CD14-positive monocyte (primary cell): ENCODE measurements around the gene FRMD4A. TPM values are rescaled to one million over a fixed set of nuclear protein-coding genes. Genes with fewer than 3 reads are reported as not detected.

Source experiments
- DNase-seq, 3 donors: peaks; one replicate each; pipeline ENCODE4 v3.0.0-alpha.2; 2011 to 2022
- H2AFZ ChIP-seq: 2 replicates; pipeline ENCODE4 v1.6.0; 2012; ENCODE audit warnings: mild to moderate bottlenecking, low read depth, low read length, inconsistent platforms; ENCODE audit not compliant: insufficient read depth, poor library complexity, severe bottlenecking
- H3K27ac ChIP-seq, 2 donors: 1 replicate in 1 of 2; 2 replicates in 1 of 2; pipeline ENCODE4 v1.5.1; 2012 to 2013; ENCODE audit warnings: low read length in 2 of 2, control low read depth in 1 of 2, inconsistent platforms in 1 of 2, low read depth in 1 of 2, mild to moderate bottlenecking in 1 of 2
- H3K27me3 ChIP-seq, 2 donors: one replicate each; pipeline versions ENCODE4 v1.6.0 to v1.6.1; 2011 to 2013; ENCODE audit warnings: low read length in 2 of 2; ENCODE audit not compliant: control insufficient read depth in 2 of 2, insufficient read depth in 2 of 2
- H3K36me3 ChIP-seq, 2 donors: replicated peaks in 1 of 2; 1 replicate in 1 of 2; 2 replicates in 1 of 2; pipeline versions ENCODE4 v1.5.1 to v1.6.1; 2012 to 2013; ENCODE audit warnings: low read length in 2 of 2, control low read depth in 1 of 2, inconsistent platforms in 1 of 2, mild to moderate bottlenecking in 1 of 2; ENCODE audit not compliant: insufficient read depth in 2 of 2, control insufficient read depth in 1 of 2
- H3K4me1 ChIP-seq, 2 donors: 1 replicate in 1 of 2; 2 replicates in 1 of 2; pipeline versions ENCODE4 v1.5.1 to v1.6.1; 2012 to 2013; ENCODE audit warnings: low read length in 2 of 2, control low read depth in 1 of 2, inconsistent platforms in 1 of 2, mild to moderate bottlenecking in 1 of 2, moderate library complexity in 1 of 2; ENCODE audit not compliant: insufficient read depth in 2 of 2, control insufficient read depth in 1 of 2
- H3K4me2 ChIP-seq: replicated peaks from 2 replicates; pipeline ENCODE3; 2012; ENCODE audit warnings: low read length, moderate library complexity, mild to moderate bottlenecking; ENCODE audit not compliant: poor library complexity, severe bottlenecking; ENCODE audit errors: extremely low read depth
- H3K4me3 ChIP-seq, 3 experiments: fragments of 200-600 bp in 1 of 3; sonication (generic) in 1 of 3; replicated peaks in 1 of 3; 1 replicate in 2 of 3; 2 replicates in 1 of 3; pipeline ENCODE4 v1.5.1; 2011 to 2013; ENCODE audit warnings: low read length in 3 of 3, mild to moderate bottlenecking in 3 of 3, control low read depth in 2 of 3, low read depth in 2 of 3, inconsistent platforms in 1 of 3, moderate library complexity in 1 of 3
- H3K79me2 ChIP-seq: 2 replicates; pipeline ENCODE4 v1.6.0; 2012; ENCODE audit warnings: mild to moderate bottlenecking, control low read depth, inconsistent platforms, low read length, moderate library complexity; ENCODE audit not compliant: insufficient read depth
- H3K9ac ChIP-seq: 2 replicates; pipeline ENCODE4 v1.6.0; 2017; ENCODE audit warnings: low read length, mild to moderate bottlenecking; ENCODE audit not compliant: insufficient read depth, poor library complexity, severe bottlenecking
- H3K9me3 ChIP-seq, 2 donors: replicated peaks in 1 of 2; 1 replicate in 1 of 2; 2 replicates in 1 of 2; pipeline versions ENCODE4 v1.5.1 to v1.6.1; 2012 to 2013; ENCODE audit warnings: low read length in 2 of 2, control low read depth in 1 of 2; ENCODE audit not compliant: control insufficient read depth in 1 of 2, insufficient read depth in 1 of 2
- H4K20me1 ChIP-seq: 2 replicates; pipeline ENCODE4 v1.6.0; 2012; ENCODE audit warnings: mild to moderate bottlenecking, low read length, control low read depth, moderate library complexity; ENCODE audit not compliant: insufficient read depth
- H3K27ac Mint-ChIP-seq, 7 donors: one replicate each; pipeline ENCODE4 v1.8.0; 2020; ENCODE audit warnings: mild to moderate bottlenecking in 7 of 7, mixed read lengths in 7 of 7, moderate library complexity in 6 of 7, inconsistent platforms in 2 of 7
- H3K27me3 Mint-ChIP-seq, 3 donors: one replicate each; pipeline ENCODE4 v1.8.0; 2021 to 2022; ENCODE audit warnings: low read depth in 3 of 3, mild to moderate bottlenecking in 3 of 3, mixed read lengths in 3 of 3, moderate library complexity in 3 of 3, inconsistent platforms in 1 of 3
- H3K36me3 Mint-ChIP-seq, 2 donors: one replicate each; pipeline ENCODE4 v1.8.0; 2020; ENCODE audit warnings: mixed read lengths in 2 of 2, inconsistent platforms in 1 of 2, mild to moderate bottlenecking in 1 of 2
- H3K4me1 Mint-ChIP-seq: one replicate; pipeline ENCODE4 v1.8.0; 2020; ENCODE audit warnings: mild to moderate bottlenecking, mixed read lengths
- H3K4me3 Mint-ChIP-seq, 2 donors: one replicate each; pipeline ENCODE4 v1.8.0; 2020; ENCODE audit warnings: mild to moderate bottlenecking in 2 of 2, mixed read lengths in 2 of 2, moderate library complexity in 1 of 2
- H3K9me3 Mint-ChIP-seq, 7 donors: one replicate each; pipeline ENCODE4 v1.8.0; 2020 to 2022; ENCODE audit warnings: mixed read lengths in 7 of 7, mild to moderate bottlenecking in 6 of 7, moderate library complexity in 6 of 7, inconsistent platforms in 2 of 7
- CTCF ChIP-seq: fragments of 200-600 bp; IDR thresholded peaks from one replicate; pipeline ENCODE4 v1.8.0; 2022; ENCODE audit warnings: antibody characterized with exemption, mild to moderate bottlenecking
- WGBS: methylation state at CpG from one replicate; pipeline ENCODE4 v1.1.5; 2013; ENCODE audit warnings: missing lambda C conversion rate; ENCODE audit not compliant: insufficient coverage; 5-methylcytosine and 5-hydroxymethylcytosine counted together
- intact Hi-C, 2 donors: fragments of 100-400 bp; cut with micrococcal nuclease; formaldehyde crosslinking; loops; one replicate each; pipeline versions ENCODE4 v1.15.0 to v1.15.1; 2023
- polyA plus RNA-seq, 3 donors: library from polyadenylated mRNA; depleted of rRNA in 1 of 3; unstranded in 2 of 3; stranded (reverse) in 1 of 3; fragments of 300-500 nt in 2 of 3; fragments of >200 nt in 1 of 3; fragmentation: Illumina TruSeq in 2 of 3; gene quantifications; 1 replicate in 2 of 3; 2 replicates in 1 of 3; pipeline ENCODE4 v1.2.3, GENCODE V29; 2012 to 2021

The FRMD4A gene
- polyA plus RNA-seq, 3 donors = 0.12 TPM; not detected in 2

GRCh38 chr10:13953371-13953770, 377.4 kb downstream of the FRMD4A start:
- peaks cover 8 to 11% (median 9%) of the 10 kb centered on the region in 3 donors for H3K27me3 Mint-ChIP-seq
- Histone ChIP-seq H3K36me3 (no peaks in the 10 kb centered on the region), H3K4me2 (no peak overlapping the region), H2AFZ (no peak overlapping the region), H3K79me2 (no peaks in the 10 kb centered on the region), H4K20me1 (no peaks in the 10 kb centered on the region), H3K4me1 (no peaks in the 10 kb centered on the region), H3K9me3 (peaks cover 0 to 4% of the 10 kb centered on the region in 2 donors), H3K27ac (no peak overlapping the region), H3K27me3 (no peaks in the 10 kb centered on the region), H3K9ac (no peak overlapping the region), H3K4me3 (no peak overlapping the region)
- no peaks in the 10 kb centered on the region for H3K36me3 Mint-ChIP-seq
- intact Hi-C loops = no loop called here
- H3K4me3 Mint-ChIP-seq = no peak overlapping the region
- no peak overlapping the region for H3K27ac Mint-ChIP-seq
- no CpG with 5 or more reads among the region's 4 CpGs for WGBS
- TF ChIP-seq CTCF = no peak
- peaks cover 0 to 8% (median 3%) of the 10 kb centered on the region in 7 donors for H3K9me3 Mint-ChIP-seq
- no peak for DNase-seq
- H3K4me1 Mint-ChIP-seq = no peaks in the 10 kb centered on the region

GRCh38 chr10:13950543-13950939, 380.2 kb downstream of the FRMD4A start:
- no peak overlapping the region for H2AFZ ChIP-seq
- H4K20me1 ChIP-seq = no peaks in the 10 kb centered on the region
- intact Hi-C loops = no loop called here
- H3K9me3 ChIP-seq = peaks cover 0 to 4% of the 10 kb centered on the region in 2 donors
- no peaks in the 10 kb centered on the region for H3K36me3 ChIP-seq
- no peak overlapping the region for H3K4me3 ChIP-seq
- H3K9ac ChIP-seq = no peak overlapping the region
- H3K4me2 ChIP-seq = no peak overlapping the region
- no peaks in the 10 kb centered on the region for H3K4me1 ChIP-seq
- Mint-ChIP-seq H3K36me3 (no peaks in the 10 kb centered on the region), H3K27me3 (peaks cover 7 to 17% (median 9%) of the 10 kb centered on the region in 3 donors), H3K27ac (no peak overlapping the region), H3K9me3 (peaks cover 0 to 8% (median 3%) of the 10 kb centered on the region in 7 donors), H3K4me1 (peaks cover 2% of the 10 kb centered on the region), H3K4me3 (no peak overlapping the region)
- no peak for DNase-seq
- TF ChIP-seq CTCF = no peak
- no peak overlapping the region for H3K27ac ChIP-seq
- 81% methylated on average over 3 of the region's 4 CpGs for WGBS
- peaks cover 0 to 2% of the 10 kb centered on the region in 2 donors for H3K27me3 ChIP-seq
- H3K79me2 ChIP-seq = no peaks in the 10 kb centered on the region
